Gastrocnemius medialis (tissue), 4 donors: ENCODE results near the gene CNTLN. TPM values are rescaled to one million over a fixed set of nuclear protein-coding genes. Genes with fewer than 3 reads are reported as not detected.

Source experiments
- ATAC-seq, 2 donors: fragments of 150-250 bp; one replicate each; pipeline ENCODE4 v1.9.1; 2016
- DNase-seq, 2 donors: peaks; one replicate each; pipeline ENCODE4 v3.0.0-alpha.2; 2019
- H3K27ac ChIP-seq, 4 donors: fragments of 200-600 bp; sonication (generic); 1 replicate in 1 of 4; 2 replicates in 3 of 4; pipeline ENCODE4 v1.5.1; 2016 to 2018; ENCODE audit warnings: mild to moderate bottlenecking in 2 of 4, moderate library complexity in 1 of 4
- H3K27me3 ChIP-seq, 3 donors: fragments of 200-600 bp; sonication (generic) in 2 of 3; 1 replicate in 1 of 3; 2 replicates in 2 of 3; pipeline versions ENCODE4 v1.5.1 to v1.6.0; 2016 to 2019; ENCODE audit warnings: mild to moderate bottlenecking in 1 of 3, moderate library complexity in 1 of 3
- H3K36me3 ChIP-seq, 2 donors: fragments of 200-600 bp; sonication (generic) in 1 of 2; one replicate each; pipeline ENCODE4 v1.5.1; 2017 to 2018
- H3K4me1 ChIP-seq, 2 donors: fragments of 200-600 bp; sonication (generic) in 1 of 2; one replicate each; pipeline ENCODE4 v1.5.1; 2016 to 2017; ENCODE audit warnings: mild to moderate bottlenecking in 2 of 2
- H3K4me3 ChIP-seq, 4 donors: fragments of 200-600 bp; sonication (generic) in 3 of 4; 1 replicate in 1 of 4; 2 replicates in 3 of 4; pipeline ENCODE4 v1.5.1; 2016 to 2019; ENCODE audit warnings: mild to moderate bottlenecking in 2 of 4
- H3K9me3 ChIP-seq, 3 donors: fragments of 200-600 bp; sonication (generic) in 2 of 3; 1 replicate in 1 of 3; 2 replicates in 2 of 3; pipeline ENCODE4 v1.5.1; 2016 to 2019
- POLR2A ChIP-seq, 2 donors: fragments of 450-650 bp; IDR thresholded peaks; one replicate each; pipeline ENCODE4 v1.6.1; 2017; ENCODE audit warnings: antibody characterized with exemption in 2 of 2, mild to moderate bottlenecking in 2 of 2, moderate library complexity in 2 of 2
- in situ Hi-C, 4 donors: fragments of 200-750 bp; cut with MboI; loops; one replicate each; pipeline versions ENCODE4 v1.15.0 to v1.8.0; 2017; ENCODE audit warnings: low sequenced_read_pairs in 4 of 4
- intact Hi-C: fragments of 100-400 bp; cut with DNase I; formaldehyde crosslinking; loops from one replicate; pipeline ENCODE4 v1.15.1; 2023; ENCODE audit warnings: low total_unique reads
- total RNA-seq, 4 donors: library from RNA; depleted of rRNA; stranded (reverse); fragments of >200 nt; gene quantifications; one replicate each; pipeline versions ENCODE4 v1.1.0 to v1.2.3, GENCODE V29; 2016
- TF ChIP-seq, protein P1 (sequence below), 5 experiments: fragments of 450-650 bp in 3 of 5; fragments of 200-600 bp in 2 of 5; sonication (generic) in 2 of 5; IDR thresholded peaks in 4 of 5; conservative IDR thresholded peaks in 1 of 5; 1 replicate in 4 of 5; 2 replicates in 1 of 5; pipeline ENCODE4 v1.5.1; 2016 to 2019; ENCODE audit warnings: antibody characterized with exemption in 5 of 5, mild to moderate bottlenecking in 3 of 5, moderate library complexity in 3 of 5

CNTLN gene
- total RNA-seq, 4 donors from 2014 or later: 1.3 to 6.6 (median 2.4) TPM

GRCh38 chr9:17509151-17509550 lies 374.3 kb downstream of the CNTLN start:
- TF ChIP-seq, protein P1, sequence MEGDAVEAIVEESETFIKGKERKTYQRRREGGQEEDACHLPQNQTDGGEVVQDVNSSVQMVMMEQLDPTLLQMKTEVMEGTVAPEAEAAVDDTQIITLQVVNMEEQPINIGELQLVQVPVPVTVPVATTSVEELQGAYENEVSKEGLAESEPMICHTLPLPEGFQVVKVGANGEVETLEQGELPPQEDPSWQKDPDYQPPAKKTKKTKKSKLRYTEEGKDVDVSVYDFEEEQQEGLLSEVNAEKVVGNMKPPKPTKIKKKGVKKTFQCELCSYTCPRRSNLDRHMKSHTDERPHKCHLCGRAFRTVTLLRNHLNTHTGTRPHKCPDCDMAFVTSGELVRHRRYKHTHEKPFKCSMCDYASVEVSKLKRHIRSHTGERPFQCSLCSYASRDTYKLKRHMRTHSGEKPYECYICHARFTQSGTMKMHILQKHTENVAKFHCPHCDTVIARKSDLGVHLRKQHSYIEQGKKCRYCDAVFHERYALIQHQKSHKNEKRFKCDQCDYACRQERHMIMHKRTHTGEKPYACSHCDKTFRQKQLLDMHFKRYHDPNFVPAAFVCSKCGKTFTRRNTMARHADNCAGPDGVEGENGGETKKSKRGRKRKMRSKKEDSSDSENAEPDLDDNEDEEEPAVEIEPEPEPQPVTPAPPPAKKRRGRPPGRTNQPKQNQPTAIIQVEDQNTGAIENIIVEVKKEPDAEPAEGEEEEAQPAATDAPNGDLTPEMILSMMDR (IDR thresholded peaks at IDR 0.05 in 4 of 5, conservative IDR thresholded peaks at IDR 0.05 in 1 of 5): no peak
- TF ChIP-seq POLR2A (IDR thresholded peaks at IDR 0.05): no peak
- ATAC-seq: no peak
- Histone ChIP-seq H3K4me1 (no peaks in the 10 kb centered on the region), H3K27ac (no peak overlapping the region), H3K36me3 (no peaks in the 10 kb centered on the region), H3K27me3 (no peaks in the 10 kb centered on the region), H3K9me3 (no peaks in the 10 kb centered on the region), H3K4me3 (no peak overlapping the region)
- intact Hi-C loops: no loop called here
- in situ Hi-C loops: no loop called here
- no peak for DNase-seq

DNA sequence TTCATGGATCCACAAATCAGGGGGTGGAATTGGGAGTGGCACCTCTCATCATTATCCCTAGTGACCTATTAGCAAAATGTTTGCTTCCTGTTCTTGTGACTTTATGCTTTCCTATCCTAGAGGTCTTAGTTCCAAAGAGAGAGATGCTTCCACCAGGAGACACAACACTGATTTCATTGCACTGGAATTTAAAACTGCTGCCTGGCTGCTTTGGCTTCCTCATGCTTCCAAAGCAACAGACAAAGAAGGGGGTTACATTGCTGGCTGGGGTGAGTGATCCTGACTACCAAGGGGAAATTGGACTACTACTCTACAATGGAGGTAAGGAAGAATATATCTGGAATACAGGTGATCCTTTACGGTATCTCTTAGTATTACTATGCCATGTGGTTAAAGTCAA lies 374.9 kb downstream of the CNTLN start:
- H3K27me3 ChIP-seq: no peaks in the 10 kb centered on the region
- H3K4me1 ChIP-seq: no peaks in the 10 kb centered on the region
- ATAC-seq (no peak), DNase-seq (no peak)
- no peaks in the 10 kb centered on the region for H3K36me3 ChIP-seq
- H3K4me3 ChIP-seq: no peak overlapping the region
- TF ChIP-seq, protein P1 (IDR thresholded peaks at IDR 0.05 in 4 of 5, conservative IDR thresholded peaks at IDR 0.05 in 1 of 5): no peak
- TF ChIP-seq POLR2A (IDR thresholded peaks at IDR 0.05): no peak
- intact Hi-C loops (no loop called here), in situ Hi-C loops (no loop called here)
- H3K9me3 ChIP-seq: no peaks in the 10 kb centered on the region
- no peak overlapping the region for H3K27ac ChIP-seq

DNA sequence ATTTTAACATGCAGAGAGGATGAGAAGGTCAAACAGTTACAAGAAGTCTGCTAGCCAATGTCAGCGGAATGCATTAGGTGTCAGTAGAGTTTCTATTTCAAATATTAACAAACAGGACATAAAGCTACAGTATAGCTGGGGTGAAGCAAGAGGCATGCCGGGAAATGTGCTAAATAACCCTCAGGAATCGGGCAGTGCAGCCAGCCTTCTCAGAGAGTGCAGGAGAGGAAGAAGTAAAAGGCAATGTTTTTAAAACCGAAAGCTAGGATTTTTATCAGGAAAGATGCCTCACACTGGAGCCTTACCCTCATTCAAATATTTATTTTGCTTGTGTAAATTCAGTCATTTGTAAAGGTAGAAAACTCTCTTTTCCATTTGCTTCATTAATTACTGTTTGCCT lies 384.9 kb downstream of the CNTLN start:
- Histone ChIP-seq H3K27ac (no peak overlapping the region), H3K9me3 (no peaks in the 10 kb centered on the region), H3K4me3 (no peak overlapping the region), H3K36me3 (no peaks in the 10 kb centered on the region), H3K4me1 (no peaks in the 10 kb centered on the region), H3K27me3 (no peaks in the 10 kb centered on the region)
- intact Hi-C loops: no loop called here
- no peak for DNase-seq
- TF ChIP-seq, protein P1 (IDR thresholded peaks at IDR 0.05 in 4 of 5, conservative IDR thresholded peaks at IDR 0.05 in 1 of 5): no peak
- ATAC-seq: no peak
- in situ Hi-C loops: no loop called here

- no peak for DNase-seq
- in situ Hi-C loops: no loop called here
- no peaks in the 10 kb centered on the region for H3K36me3 ChIP-seq
- H3K4me1 ChIP-seq: no peaks in the 10 kb centered on the region
- H3K9me3 ChIP-seq: no peaks in the 10 kb centered on the region
- H3K27me3 ChIP-seq: no peaks in the 10 kb centered on the region
- intact Hi-C loops: no loop called here
- H3K27ac ChIP-seq: no peak overlapping the region
- TF ChIP-seq, protein P1 (IDR thresholded peaks at IDR 0.05 in 4 of 5, conservative IDR thresholded peaks at IDR 0.05 in 1 of 5): no peak
- no peak for TF ChIP-seq POLR2A (IDR thresholded peaks at IDR 0.05)
- no peak overlapping the region for H3K4me3 ChIP-seq
- no peak for ATAC-seq
Observed at GRCh38 chr9:17520268-17521064, 385.6 kb downstream of the CNTLN start.
